Liver (tissue), 9 donors: Measurements from ENCODE around the gene ATP1B2. TPM values are rescaled to one million over a fixed set of nuclear protein-coding genes. Genes with fewer than 3 reads are reported as not detected.
A peak's percentile ranks its signal among the peaks of the same experiment; 100 is the strongest.
"Not testable (repeated sequence)": the region's sequence is repeated elsewhere in the genome, so short reads cannot be mapped to it uniquely, and the experiment has no call there.

Experiments used
- DNase-seq: peaks from one replicate; pipeline ENCODE4 v3.0.0-alpha.2; 2017; ENCODE audit warnings: low spot score
- H3K27ac ChIP-seq, 2 donors: one replicate each; pipeline ENCODE4 v1.7.0; 2013; ENCODE audit warnings: inconsistent platforms in 2 of 2, low read length in 2 of 2, control low read depth in 1 of 2, low read depth in 1 of 2, mild to moderate bottlenecking in 1 of 2
- H3K27me3 ChIP-seq, 4 donors: one replicate each; pipeline versions ENCODE4 v1.6.1 to v1.7.0; 2013; ENCODE audit warnings: low read length in 3 of 4, inconsistent platforms in 1 of 4, mild to moderate bottlenecking in 1 of 4, moderate library complexity in 1 of 4; ENCODE audit not compliant: control insufficient read depth in 4 of 4, insufficient read depth in 4 of 4
- H3K36me3 ChIP-seq, 4 donors: one replicate each; pipeline versions ENCODE4 v1.6.1 to v1.7.0; 2013; ENCODE audit warnings: low read length in 3 of 4, mild to moderate bottlenecking in 3 of 4, low read depth in 1 of 4, moderate library complexity in 1 of 4; ENCODE audit not compliant: control insufficient read depth in 4 of 4, insufficient read depth in 3 of 4
- H3K4me1 ChIP-seq, 4 donors: one replicate each; pipeline versions ENCODE4 v1.6.1 to v1.7.0; 2013; ENCODE audit warnings: low read length in 3 of 4, mild to moderate bottlenecking in 3 of 4, moderate library complexity in 1 of 4; ENCODE audit not compliant: control insufficient read depth in 4 of 4, insufficient read depth in 4 of 4
- H3K4me3 ChIP-seq, 3 donors: one replicate each; pipeline versions ENCODE4 v1.6.1 to v1.7.0; 2013; ENCODE audit warnings: low read length in 3 of 3, control low read depth in 1 of 3, low read depth in 1 of 3, mild to moderate bottlenecking in 1 of 3
- H3K9ac ChIP-seq, 2 donors: one replicate each; pipeline ENCODE4 v1.7.0; 2013; ENCODE audit warnings: low read length in 2 of 2, mild to moderate bottlenecking in 2 of 2, moderate library complexity in 2 of 2, control low read depth in 1 of 2, low read depth in 1 of 2
- H3K9me3 ChIP-seq, 4 donors: one replicate each; pipeline versions ENCODE4 v1.6.1 to v1.7.0; 2013; ENCODE audit warnings: low read length in 3 of 4; ENCODE audit not compliant: control insufficient read depth in 4 of 4
- EGR1 ChIP-seq, 2 donors: IDR thresholded peaks; 2 replicates each; pipeline ENCODE4 v1.6.1; 2016 to 2018; ENCODE audit warnings: antibody characterized with exemption in 2 of 2, low read depth in 2 of 2
- FOXA1 ChIP-seq: IDR thresholded peaks from 2 replicates; pipeline ENCODE4 v1.6.1; 2016; ENCODE audit warnings: antibody characterized with exemption
- GABPA ChIP-seq, 2 donors: IDR thresholded peaks in 1 of 2; conservative IDR thresholded peaks in 1 of 2; 2 replicates each; pipeline ENCODE4 v1.6.1; 2016; ENCODE audit warnings: antibody characterized with exemption in 2 of 2, mild to moderate bottlenecking in 1 of 2, moderate library complexity in 1 of 2
- HNF4A ChIP-seq, 2 donors: conservative IDR thresholded peaks; 2 replicates each; pipeline ENCODE4 v1.6.1; 2016; ENCODE audit warnings: antibody characterized with exemption in 2 of 2, mild to moderate bottlenecking in 2 of 2
- HNF4G ChIP-seq: IDR thresholded peaks from 2 replicates; pipeline ENCODE4 v1.6.1; 2016; ENCODE audit warnings: antibody characterized with exemption
- NR2F2 ChIP-seq: IDR thresholded peaks from 2 replicates; pipeline ENCODE4 v1.6.1; 2016; ENCODE audit warnings: antibody characterized with exemption
- RAD21 ChIP-seq, 2 donors: IDR thresholded peaks; 2 replicates each; pipeline ENCODE4 v1.6.1; 2016; ENCODE audit warnings: antibody characterized with exemption in 2 of 2, mild to moderate bottlenecking in 2 of 2
- RXRA ChIP-seq, 2 donors: IDR thresholded peaks; 2 replicates each; pipeline ENCODE4 v1.6.1; 2017 to 2018; ENCODE audit warnings: antibody characterized with exemption in 2 of 2, mild to moderate bottlenecking in 1 of 2
- SP1 ChIP-seq: IDR thresholded peaks from 2 replicates; pipeline ENCODE4 v1.6.1; 2018; ENCODE audit warnings: antibody characterized with exemption, mild to moderate bottlenecking
- TAF1 ChIP-seq: conservative IDR thresholded peaks from 2 replicates; pipeline ENCODE4 v1.6.1; 2016; ENCODE audit warnings: antibody characterized with exemption, mild to moderate bottlenecking
- YY1 ChIP-seq: IDR thresholded peaks from 2 replicates; pipeline ENCODE4 v1.6.1; 2016; ENCODE audit warnings: antibody characterized with exemption, mild to moderate bottlenecking
- WGBS: extraction: QIAGEN DNeasy Blood & Tissue Kit; methylation state at CpG from one replicate; pipeline ENCODE4 v1.1.7; 2013; 5-methylcytosine and 5-hydroxymethylcytosine counted together
- polyA plus RNA-seq, 2 donors: library from polyadenylated mRNA; stranded (reverse) in 1 of 2; unstranded in 1 of 2; fragments of 200-250 nt in 1 of 2; fragments of >200 nt in 1 of 2; fragmentation: Nextera tagmentation in 1 of 2; extraction: Ambion mirVana in 1 of 2; gene quantifications; one replicate each; pipeline versions ENCODE4 v1.2.1 to v1.2.3, GENCODE V29; 2013 to 2015
- total RNA-seq, 2 donors: library from RNA; depleted of rRNA; stranded (reverse); fragments of >200 nt; gene quantifications; one replicate each; pipeline ENCODE4 v1.2.3, GENCODE V29; 2014
- TF ChIP-seq, protein P1 (sequence below): IDR thresholded peaks from 2 replicates; pipeline ENCODE4 v1.6.1; 2016; ENCODE audit warnings: antibody characterized with exemption
- TF ChIP-seq, protein P2 (sequence below): IDR thresholded peaks from 2 replicates; pipeline ENCODE4 v1.6.1; 2016; ENCODE audit warnings: antibody characterized with exemption, mild to moderate bottlenecking
- donor health status: healthy.
- donor health status: healthy.
- donor health status: healthy.
- donor health status: healthy.
- donor health status: healthy.

Gene ATP1B2
- total and polyA plus RNA-seq, 4 donors: 0.33 to 8.3 (median 2.0) TPM

- H3K9me3 ChIP-seq: no peaks in the 10 kb centered on the region
- H3K36me3 ChIP-seq: peaks cover 0 to 1% (median 0%) of the 10 kb centered on the region in 4 donors
- no peaks in the 10 kb centered on the region for H3K27me3 ChIP-seq
- DNase-seq: no peak
- WGBS: 37% methylated on average over 5 of the region's 5 CpGs
- no peak overlapping the region for H3K9ac ChIP-seq
- H3K27ac ChIP-seq: peak overlapping the region; percentile 25 to 60
- no peak for TF ChIP-seq NR2F2
- no peak for TF ChIP-seq FOXA1
- peak; percentile 49 to 83 for TF ChIP-seq HNF4A (conservative IDR thresholded peaks at IDR 0.05)
- peak; percentile 37 for TF ChIP-seq HNF4G
- TF ChIP-seq SP1: peak; percentile 14
- peak; percentile 27 to 43 for TF ChIP-seq RXRA (IDR thresholded peaks at IDR 0.05)
- peaks cover 2 to 33% (median 24%) of the 10 kb centered on the region in 4 donors for H3K4me1 ChIP-seq
- H3K4me3 ChIP-seq: no peak overlapping the region
These were observed 27.1 kb upstream of the ATP1B2 start for GRCh38 chr17:7623661-7624060.

DNA sequence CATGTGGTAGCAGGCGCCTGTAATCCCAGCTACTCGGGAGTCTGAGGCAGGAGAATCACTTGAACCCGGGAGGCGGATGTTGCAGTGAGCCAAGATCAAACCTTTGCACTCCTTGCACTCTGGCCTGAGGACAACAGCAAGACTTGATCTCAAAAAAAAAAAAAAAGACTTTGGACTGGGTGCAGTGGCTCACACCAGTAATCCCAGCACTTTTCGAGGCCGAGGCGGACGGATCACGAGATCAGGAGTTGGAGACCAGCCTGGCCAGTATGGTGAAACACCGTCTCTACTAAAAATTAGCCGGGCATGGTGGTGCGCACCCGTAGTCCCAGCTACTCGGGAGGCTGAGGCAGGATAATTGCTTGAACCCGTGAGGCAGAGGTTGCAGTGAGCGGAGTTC lies 25.0 kb upstream of the ATP1B2 start:
- WGBS: 55% methylated on average over 16 of the region's 16 CpGs
- H3K9me3 ChIP-seq, H3K27me3 ChIP-seq, H3K9ac ChIP-seq, H3K36me3 ChIP-seq, DNase-seq: not testable (repeated sequence)
- peak; percentile 81 for TF ChIP-seq HNF4G
- TF ChIP-seq HNF4A (conservative IDR thresholded peaks at IDR 0.05): peak; percentile 90 to 97
- TF ChIP-seq YY1: peak; percentile 17
- peak; percentile 74 for TF ChIP-seq SP1
- TF ChIP-seq RXRA (IDR thresholded peaks at IDR 0.05): peak; percentile 76 to 78
- H3K4me3 ChIP-seq: peak overlapping the region in 1 of 3 donors; percentile 92
- peak overlapping the region; percentile 7 to 85 for H3K27ac ChIP-seq
- H3K4me1 ChIP-seq: peaks cover 7 to 47% (median 33%) of the 10 kb centered on the region in 4 donors

GRCh38 chr17:7626307-7626706 lies 24.4 kb upstream of the ATP1B2 start:
- Histone ChIP-seq H3K36me3 (peaks cover 0 to 1% (median 0%) of the 10 kb centered on the region in 4 donors), H3K9ac (peak overlapping the region; percentile 85 to 92), H3K9me3 (no peaks in the 10 kb centered on the region), H3K27ac (peak overlapping the region; percentile 85 to 99), H3K4me3 (peak overlapping the region; percentile 88 to 93 (median 92)), H3K27me3 (no peaks in the 10 kb centered on the region), H3K4me1 (peaks cover 10 to 52% (median 38%) of the 10 kb centered on the region in 4 donors)
- DNase-seq: no peak
- TF ChIP-seq RAD21 (IDR thresholded peaks at IDR 0.05) (no peak), NR2F2 (no peak), GABPA (IDR thresholded peaks at IDR 0.05 in 1 of 2, conservative IDR thresholded peaks at IDR 0.05 in 1 of 2) (no peak), HNF4G (no peak), TAF1 (no peak), EGR1 (IDR thresholded peaks at IDR 0.05; ENCODE audit: low read depth in 2 of 2) (no peak)
- TF ChIP-seq, protein P1, sequence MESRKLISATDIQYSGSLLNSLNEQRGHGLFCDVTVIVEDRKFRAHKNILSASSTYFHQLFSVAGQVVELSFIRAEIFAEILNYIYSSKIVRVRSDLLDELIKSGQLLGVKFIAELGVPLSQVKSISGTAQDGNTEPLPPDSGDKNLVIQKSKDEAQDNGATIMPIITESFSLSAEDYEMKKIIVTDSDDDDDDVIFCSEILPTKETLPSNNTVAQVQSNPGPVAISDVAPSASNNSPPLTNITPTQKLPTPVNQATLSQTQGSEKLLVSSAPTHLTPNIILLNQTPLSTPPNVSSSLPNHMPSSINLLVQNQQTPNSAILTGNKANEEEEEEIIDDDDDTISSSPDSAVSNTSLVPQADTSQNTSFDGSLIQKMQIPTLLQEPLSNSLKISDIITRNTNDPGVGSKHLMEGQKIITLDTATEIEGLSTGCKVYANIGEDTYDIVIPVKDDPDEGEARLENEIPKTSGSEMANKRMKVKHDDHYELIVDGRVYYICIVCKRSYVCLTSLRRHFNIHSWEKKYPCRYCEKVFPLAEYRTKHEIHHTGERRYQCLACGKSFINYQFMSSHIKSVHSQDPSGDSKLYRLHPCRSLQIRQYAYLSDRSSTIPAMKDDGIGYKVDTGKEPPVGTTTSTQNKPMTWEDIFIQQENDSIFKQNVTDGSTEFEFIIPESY: no peak
- TF ChIP-seq, protein P2, sequence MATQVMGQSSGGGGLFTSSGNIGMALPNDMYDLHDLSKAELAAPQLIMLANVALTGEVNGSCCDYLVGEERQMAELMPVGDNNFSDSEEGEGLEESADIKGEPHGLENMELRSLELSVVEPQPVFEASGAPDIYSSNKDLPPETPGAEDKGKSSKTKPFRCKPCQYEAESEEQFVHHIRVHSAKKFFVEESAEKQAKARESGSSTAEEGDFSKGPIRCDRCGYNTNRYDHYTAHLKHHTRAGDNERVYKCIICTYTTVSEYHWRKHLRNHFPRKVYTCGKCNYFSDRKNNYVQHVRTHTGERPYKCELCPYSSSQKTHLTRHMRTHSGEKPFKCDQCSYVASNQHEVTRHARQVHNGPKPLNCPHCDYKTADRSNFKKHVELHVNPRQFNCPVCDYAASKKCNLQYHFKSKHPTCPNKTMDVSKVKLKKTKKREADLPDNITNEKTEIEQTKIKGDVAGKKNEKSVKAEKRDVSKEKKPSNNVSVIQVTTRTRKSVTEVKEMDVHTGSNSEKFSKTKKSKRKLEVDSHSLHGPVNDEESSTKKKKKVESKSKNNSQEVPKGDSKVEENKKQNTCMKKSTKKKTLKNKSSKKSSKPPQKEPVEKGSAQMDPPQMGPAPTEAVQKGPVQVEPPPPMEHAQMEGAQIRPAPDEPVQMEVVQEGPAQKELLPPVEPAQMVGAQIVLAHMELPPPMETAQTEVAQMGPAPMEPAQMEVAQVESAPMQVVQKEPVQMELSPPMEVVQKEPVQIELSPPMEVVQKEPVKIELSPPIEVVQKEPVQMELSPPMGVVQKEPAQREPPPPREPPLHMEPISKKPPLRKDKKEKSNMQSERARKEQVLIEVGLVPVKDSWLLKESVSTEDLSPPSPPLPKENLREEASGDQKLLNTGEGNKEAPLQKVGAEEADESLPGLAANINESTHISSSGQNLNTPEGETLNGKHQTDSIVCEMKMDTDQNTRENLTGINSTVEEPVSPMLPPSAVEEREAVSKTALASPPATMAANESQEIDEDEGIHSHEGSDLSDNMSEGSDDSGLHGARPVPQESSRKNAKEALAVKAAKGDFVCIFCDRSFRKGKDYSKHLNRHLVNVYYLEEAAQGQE: no peak
- WGBS: 53% methylated on average over 7 of the region's 7 CpGs
